GM18526 (cell line): ENCODE data around the gene PXDN.

ENCODE experiments used
- POLR2A ChIP-seq: IDR thresholded peaks from 3 replicates; pipeline ENCODE4 v1.6.1; 2011; ENCODE audit not compliant: insufficient read length; ENCODE audit errors: extremely low read depth

PXDN gene

GRCh38 chr2:1584691-1585485 is 159.4 kb downstream of the PXDN start:
- no peak for TF ChIP-seq POLR2A

DNA sequence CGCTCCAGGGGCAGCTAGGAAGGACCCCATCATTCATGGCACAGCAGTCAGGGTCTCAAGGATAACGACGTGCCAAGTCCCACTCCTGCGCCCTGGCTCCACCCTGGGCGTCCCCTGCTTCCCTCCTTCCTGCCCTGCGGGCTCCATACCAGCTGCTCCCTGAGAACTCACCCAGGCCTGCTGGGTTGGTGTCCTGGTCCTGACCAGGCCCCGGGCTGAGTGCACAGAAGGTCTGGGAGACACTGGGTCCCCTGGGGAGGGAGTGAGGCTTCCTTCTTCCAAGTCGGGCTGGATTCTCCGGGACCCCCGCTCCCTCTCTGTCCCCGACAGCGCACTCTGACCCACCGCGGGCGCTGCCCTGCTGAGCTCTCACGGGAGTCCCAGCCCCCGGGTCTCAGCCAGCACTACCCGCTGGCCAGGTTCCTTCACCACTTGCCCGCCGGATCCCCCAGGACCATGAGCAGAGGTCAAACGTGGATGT is 160.2 kb downstream of the PXDN start:
- TF ChIP-seq POLR2A, result no peak

GRCh38 chr2:1582891-1583341 is 161.4 kb downstream of the PXDN start:
- TF ChIP-seq POLR2A, result no peak

DNA sequence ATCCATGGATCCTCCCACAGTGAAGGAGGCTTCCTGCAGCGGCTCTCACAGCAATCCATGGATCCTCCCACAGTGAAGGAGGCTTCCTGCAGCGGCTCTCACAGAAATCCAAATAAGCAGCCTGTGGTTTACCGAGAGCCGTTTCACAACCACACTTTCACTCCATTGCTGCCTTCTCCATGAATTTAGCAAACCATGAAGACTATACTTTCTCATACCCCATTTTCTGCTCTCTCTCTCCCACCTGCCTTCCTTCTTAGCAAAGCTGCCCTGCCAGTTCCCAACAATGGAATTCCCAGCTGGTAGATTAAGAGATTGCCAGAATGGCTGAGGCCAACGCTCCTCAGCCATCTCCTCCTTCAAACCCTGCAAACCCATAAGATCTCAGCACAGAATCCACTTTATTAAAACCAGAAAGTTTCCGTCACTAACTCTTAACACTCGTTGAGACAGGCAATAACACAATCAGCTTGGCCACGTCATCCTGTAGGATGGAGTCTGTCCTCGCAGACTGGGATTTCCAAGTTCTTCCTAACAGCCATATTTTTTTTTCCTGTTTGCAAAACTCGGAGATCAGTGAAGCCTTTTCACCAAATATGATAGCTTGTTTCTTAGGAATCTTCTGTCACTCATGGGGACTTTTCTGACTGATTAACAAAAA is 162.2 kb downstream of the PXDN start:
- TF ChIP-seq POLR2A, result no peak
